H1 (cell line): ENCODE measurements around the gene PPP2R2C. TPM values are rescaled to one million over a fixed set of nuclear protein-coding genes. Genes with fewer than 3 reads are reported as not detected.

ENCODE experiments used
- CTCF ChIA-PET: fragments of 300-600 bp; sonication (Branson Sonifier 250); formaldehyde crosslinking; loops from one replicate; lab custom pipeline; 2021; ENCODE audit not compliant: partially characterized antibody; lab: Charles Lee
- POLR2A ChIA-PET: fragments of 300-600 bp; sonication (Branson Sonifier 250); formaldehyde crosslinking; loops from one replicate; lab custom pipeline; 2021; ENCODE audit warnings: inconsistent platforms; ENCODE audit not compliant: partially characterized antibody; lab: Charles Lee
- DNase-seq, 2 experiments: peaks; one replicate each; pipeline versions ENCODE4 v3.0.0 to v3.0.0-alpha.2; 2010 to 2022; ENCODE audit warnings: low spot score in 2 of 2, low read depth in 1 of 2, mixed read lengths in 1 of 2
- FAIRE-seq: peaks from 2 replicates; lab custom pipeline; 2011; peaks lifted over from hg19 to GRCh38; lab: Jason Lieb, UNC
- H2AFZ ChIP-seq: 2 replicates; pipeline ENCODE4 v1.8.1; 2012; ENCODE audit warnings: low read length, inconsistent platforms
- H2AK5ac ChIP-seq: 2 replicates; pipeline ENCODE4 v1.6.1; 2013; ENCODE audit warnings: low read depth, low read length
- H2BK120ac ChIP-seq: replicated peaks from 2 replicates; pipeline ENCODE3; 2013; ENCODE audit warnings: low read depth, low read length, inconsistent platforms
- H2BK12ac ChIP-seq: 2 replicates; pipeline ENCODE4 v1.6.1; 2013; ENCODE audit warnings: low read depth, low read length
- H2BK15ac ChIP-seq: 2 replicates; pipeline ENCODE4 v1.6.1; 2013; ENCODE audit warnings: low read length
- H2BK20ac ChIP-seq: 2 replicates; pipeline ENCODE4 v1.6.1; 2013; ENCODE audit warnings: low read length
- H2BK5ac ChIP-seq: 2 replicates; pipeline ENCODE4 v1.6.1; 2013; ENCODE audit warnings: low read depth, low read length
- H3K14ac ChIP-seq: 2 replicates; pipeline ENCODE4 v1.6.1; 2013; ENCODE audit warnings: inconsistent platforms; ENCODE audit not compliant: insufficient read length
- H3K18ac ChIP-seq: 2 replicates; pipeline ENCODE4 v1.6.1; 2013; ENCODE audit warnings: low read length; ENCODE audit errors: extremely low read depth
- H3K23ac ChIP-seq: 2 replicates; pipeline ENCODE4 v1.6.1; 2013; ENCODE audit warnings: inconsistent platforms; ENCODE audit not compliant: insufficient read length
- H3K23me2 ChIP-seq: 2 replicates; pipeline ENCODE4 v1.6.1; 2013; ENCODE audit warnings: low read depth, low read length
- H3K27ac ChIP-seq: 2 replicates; pipeline ENCODE4 v1.6.1; 2011; ENCODE audit warnings: low read depth, low read length, inconsistent platforms
- H3K27me3 ChIP-seq, 4 experiments: replicated peaks in 1 of 4; 1 replicate in 1 of 4; 2 replicates in 3 of 4; pipeline versions ENCODE4 v1.6.1 to v1.8.1; 2011 to 2013; ENCODE audit warnings: low read length in 3 of 4, mild to moderate bottlenecking in 3 of 4, inconsistent platforms in 2 of 4, mixed read lengths in 2 of 4, moderate library complexity in 1 of 4; ENCODE audit not compliant: control insufficient read depth in 3 of 4, insufficient read depth in 3 of 4; ENCODE audit errors: extremely low read depth in 1 of 4
- H3K36me3 ChIP-seq, 4 experiments: 2 replicates each; pipeline versions ENCODE4 v1.6.1 to v1.8.1; 2011 to 2013; ENCODE audit warnings: mild to moderate bottlenecking in 4 of 4, low read length in 3 of 4, moderate library complexity in 2 of 4, control low read depth in 1 of 4, inconsistent platforms in 1 of 4; ENCODE audit not compliant: insufficient read depth in 4 of 4, control insufficient read depth in 2 of 4
- H3K4ac ChIP-seq: replicated peaks from 2 replicates; pipeline ENCODE3; 2013; ENCODE audit warnings: low read length, low read depth, mixed read lengths, inconsistent platforms; ENCODE audit not compliant: insufficient read length
- H3K4me1 ChIP-seq, 4 experiments: replicated peaks in 1 of 4; 1 replicate in 1 of 4; 2 replicates in 3 of 4; pipeline versions ENCODE4 v1.6.1 to v1.8.1; 2011 to 2013; ENCODE audit warnings: low read length in 3 of 4, inconsistent platforms in 2 of 4, mixed read lengths in 1 of 4; ENCODE audit not compliant: insufficient read depth in 4 of 4, control insufficient read depth in 3 of 4
- H3K4me2 ChIP-seq, 2 experiments: 2 replicates each; pipeline versions ENCODE4 v1.6.1 to v1.8.1; 2011 to 2013; ENCODE audit warnings: low read depth in 2 of 2, low read length in 2 of 2, control low read depth in 1 of 2, inconsistent platforms in 1 of 2, mild to moderate bottlenecking in 1 of 2; ENCODE audit not compliant: insufficient read depth in 1 of 2
- H3K4me3 ChIP-seq, 4 experiments: fragments of 200-600, 300-600 bp in 1 of 4; sonication (generic), shearing (Covaris generic), sonication (Bioruptor Twin) in 1 of 4; 2 replicates each; pipeline versions ENCODE4 v1.5.1 to v1.8.1; 2011 to 2016; ENCODE audit warnings: low read length in 4 of 4, low read depth in 3 of 4, control low read depth in 2 of 4, inconsistent platforms in 2 of 4, mild to moderate bottlenecking in 2 of 4, mixed read lengths in 1 of 4, moderate library complexity in 1 of 4; ENCODE audit not compliant: insufficient read depth in 2 of 4; ENCODE audit errors: extremely low read depth in 1 of 4
- H3K56ac ChIP-seq: replicated peaks from 2 replicates; pipeline ENCODE3; 2013; ENCODE audit warnings: low read depth, mild to moderate bottlenecking, mixed read lengths, low read length, inconsistent platforms; ENCODE audit not compliant: insufficient read length
- H3K79me1 ChIP-seq: 2 replicates; pipeline ENCODE4 v1.6.1; 2013; ENCODE audit warnings: low read depth, low read length, control low read depth
- H3K79me2 ChIP-seq, 2 experiments: 2 replicates each; pipeline versions ENCODE4 v1.6.1 to v1.8.1; 2012 to 2013; ENCODE audit warnings: low read length in 2 of 2, mild to moderate bottlenecking in 2 of 2, inconsistent platforms in 1 of 2; ENCODE audit not compliant: insufficient read depth in 2 of 2, control insufficient read depth in 1 of 2
- H3K9ac ChIP-seq, 4 experiments: replicated peaks in 1 of 4; 1 replicate in 1 of 4; 2 replicates in 3 of 4; pipeline versions ENCODE4 v1.6.1 to v1.8.1; 2011 to 2013; ENCODE audit warnings: low read depth in 3 of 4, low read length in 3 of 4, control low read depth in 2 of 4, mild to moderate bottlenecking in 2 of 4, moderate library complexity in 2 of 4, inconsistent platforms in 1 of 4; ENCODE audit errors: extremely low read depth in 1 of 4
- H3K9me3 ChIP-seq, 2 experiments: 2 replicates each; pipeline versions ENCODE4 v1.6.1 to v1.8.1; 2012 to 2013; ENCODE audit warnings: mild to moderate bottlenecking in 2 of 2, moderate library complexity in 2 of 2, control low read depth in 1 of 2, inconsistent platforms in 1 of 2, low read depth in 1 of 2, low read length in 1 of 2, mixed read lengths in 1 of 2; ENCODE audit not compliant: insufficient read depth in 2 of 2
- H4K20me1 ChIP-seq, 2 experiments: replicated peaks in 1 of 2; 2 replicates each; pipeline versions ENCODE3 to v1.8.1; 2011 to 2013; ENCODE audit warnings: inconsistent platforms in 2 of 2, low read length in 2 of 2, mild to moderate bottlenecking in 1 of 2; ENCODE audit not compliant: insufficient read depth in 2 of 2, control insufficient read depth in 1 of 2
- H4K5ac ChIP-seq: 2 replicates; pipeline ENCODE4 v1.6.1; 2013; ENCODE audit warnings: low read length, low read depth, mixed read lengths, inconsistent platforms; ENCODE audit not compliant: insufficient read length
- H4K8ac ChIP-seq: 2 replicates; pipeline ENCODE4 v1.8.0; 2013; ENCODE audit warnings: mild to moderate bottlenecking, moderate library complexity, low read length, inconsistent platforms; ENCODE audit not compliant: insufficient read depth; ENCODE audit errors: extremely low read depth
- H4K91ac ChIP-seq: replicated peaks from 2 replicates; pipeline ENCODE3; 2013; ENCODE audit warnings: low read length, mixed read lengths, inconsistent platforms; ENCODE audit not compliant: insufficient read length
- MAFK ChIP-seq: IDR thresholded peaks from 2 replicates; pipeline ENCODE4 v1.6.1; 2012; ENCODE audit warnings: low read depth, mild to moderate bottlenecking, improper control_type of control experiment, low read length
- SIX5 ChIP-seq: IDR thresholded peaks from 2 replicates; pipeline ENCODE4 v1.6.1; 2011; ENCODE audit warnings: mild to moderate bottlenecking, low read depth, low read length
- TCF12 ChIP-seq: IDR thresholded peaks from 2 replicates; pipeline ENCODE4 v1.6.1; 2011; ENCODE audit warnings: low read depth, mild to moderate bottlenecking, low read length
- WGBS, 2 experiments: shearing (Covaris generic) in 1 of 2; methylation state at CpG; one replicate each; pipeline versions ENCODE4 v1.1.6 to v1.1.7; 2013 to 2015; ENCODE audit warnings: low lambda C conversion rate in 2 of 2, mixed read lengths in 2 of 2, inconsistent platforms in 1 of 2, low coverage in 1 of 2, missing lambda C conversion rate in 1 of 2; ENCODE audit not compliant: insufficient replicate concordance in 2 of 2, insufficient coverage in 1 of 2, insufficient read length in 1 of 2; ENCODE audit errors: extremely low coverage in 1 of 2, missing lambda C conversion rate in 1 of 2; 5-methylcytosine and 5-hydroxymethylcytosine counted together
- polyA plus RNA-seq, 7 experiments: library from polyadenylated mRNA; depleted of rRNA in 3 of 7; stranded (reverse) in 5 of 7; unstranded in 2 of 7; fragments of >200 nt in 5 of 7; fragments of 200-250 nt in 2 of 7; gene quantifications; 1 replicate in 5 of 7; 2 replicates in 1 of 7; 4 replicates in 1 of 7; pipeline versions ENCODE4 v1.2.1 to v1.2.3, GENCODE V29; 2011 to 2013; ENCODE audit warnings: missing spikeins in 2 of 7, mixed read lengths in 2 of 7
- total RNA-seq: library from RNA; stranded (reverse); fragmentation: NEBNext Ultra II Directional; extraction: Animal tissue kit (Norgen Biotek cat#: 25700); gene quantifications from 2 replicates; pipeline ENCODE4 v1.2.1, GENCODE V29; 2021

Gene PPP2R2C
- total and polyA plus RNA-seq, 2 of the 8 experiments (the other 6 are each of a cell fraction or from before 2014, with no cell fraction given), result 6.4 TPM

- Histone ChIP-seq H3K23me2 (no peaks in the 10 kb centered on the region), H3K9me3 (no peaks in the 10 kb centered on the region), H3K27me3 (no peaks in the 10 kb centered on the region), H2BK120ac (no peak overlapping the region), H3K23ac (no peak overlapping the region), H2BK12ac (no peak overlapping the region), H4K20me1 (no peaks in the 10 kb centered on the region), H4K5ac (no peak overlapping the region), H3K79me2 (no peaks in the 10 kb centered on the region), H3K18ac (no peak overlapping the region), H2BK20ac (no peak overlapping the region), H3K79me1 (no peaks in the 10 kb centered on the region), H2BK5ac (no peak overlapping the region), H2AK5ac (no peak overlapping the region), H3K14ac (no peak overlapping the region), H3K4me3 (no peak overlapping the region), H3K4me1 (peaks cover 0 to 4% (median under 1%) of the 10 kb centered on the region in 4 experiments; a peak in 4 of 7 replicates), H4K8ac (no peak overlapping the region; the same call in 1 of the 2 replicates), H3K36me3 (no peaks in the 10 kb centered on the region), H3K9ac (no peak overlapping the region), H2BK15ac (no peak overlapping the region), H3K56ac (no peak overlapping the region), H3K4ac (no peak overlapping the region), H3K4me2 (no peak overlapping the region), H2AFZ (no peak overlapping the region), H3K27ac (no peak overlapping the region), H4K91ac (no peak overlapping the region)
- ChIA-PET CTCF (interaction anchor here (1.8 kb wide), 1 partner anchor 152 kb away, joined by 4 read pairs; no protein-coding TSS in a partner anchor), POLR2A (no interaction called here)
- DNase-seq (no peak), FAIRE-seq (no peak)
- no peak for TF ChIP-seq SIX5
- TF ChIP-seq TCF12, result no peak
- no peak for TF ChIP-seq MAFK
- WGBS, 2 experiments, result 90% methylated on average over 4 of the region's 11 CpGs; no CpG with 5 or more reads in 1 of the 2 experiments
Measured at GRCh38 chr4:6394671-6395081, 77.7 kb downstream of the PPP2R2C start.
